ENCODE results near the gene CCDC187. TPM values are rescaled to one million over a fixed set of nuclear protein-coding genes. Genes with fewer than 3 reads are reported as not detected.

The CCDC187 gene
- total and polyA plus RNA-seq, 2 of the 13 experiments (the other 11 are each of a cell fraction or from before 2014, with no cell fraction given), result 0.03 to 0.13 TPM

- TF ChIP-seq WIZ (CRISPR knock-in tag; IDR thresholded peaks at IDR 0.05) (no peak), PAF1 (CRISPR knock-in tag; IDR thresholded peaks at IDR 0.05) (no peak)
These were observed 21.5 kb downstream of the CCDC187 start (continued) for GRCh38 chr9:136282272-136282861.

- Histone ChIP-seq H3K9ac (ENCODE audit: insufficient read depth, low read depth, low read length) (no peak overlapping the region), H3K27me3 (ENCODE audit: control insufficient read depth in 1 of 2, insufficient read depth in 2 of 2, low read length in 2 of 2) (peaks cover 15 to 78% of the 10 kb centered on the region in 2 experiments; a peak in 4 of 5 replicates), H3K79me2 (ENCODE audit: insufficient read depth, low read length) (no peaks in the 10 kb centered on the region), H3K4me3 (replicated peaks in 1 of 3; ENCODE audit: insufficient read depth in 1 of 3, low read depth in 2 of 3, low read length in 3 of 3) (no peak overlapping the region), H4K20me1 (ENCODE audit: insufficient read depth, low read length) (no peaks in the 10 kb centered on the region), H2AFZ (ENCODE audit: low read length) (no peak overlapping the region), H3K27ac (ENCODE audit: extremely low read length, insufficient read depth, low read length) (no peak overlapping the region), H3K9me3 (ENCODE audit: low read length) (no peaks in the 10 kb centered on the region), H3K4me1 (ENCODE audit: insufficient read depth, low read length) (no peaks in the 10 kb centered on the region), H3K4me2 (ENCODE audit: low read depth, low read length) (no peak overlapping the region), H3K36me3 (replicated peaks in 1 of 2; ENCODE audit: control insufficient read depth in 1 of 2, insufficient read depth in 2 of 2, low read length in 2 of 2) (no peaks in the 10 kb centered on the region)
- BruUV-seq (replicated peaks), result no TSS peak
- TF ChIP-seq TFAP4 (IDR thresholded peaks at IDR 0.05; ENCODE audit: borderline replicate concordance, low read depth) (no peak), KLF11 (CRISPR knock-in tag; IDR thresholded peaks at IDR 0.05) (no peak)
- POLR2A ChIA-PET, result no interaction called here
- intact Hi-C loops (cut with micrococcal nuclease; ENCODE audit: unreplicated experiment) (no loop called here), in situ Hi-C loops (cut with HindIII; ENCODE audit: extremely low pct_ligation_motif_present, low pct_unique_long_range_greater_than_20kb) (loop anchor here (10.0 kb wide), 1 partner anchor 107 kb away; no protein-coding TSS in a partner anchor)
- 40% methylated on average over 6 of the region's 39 CpGs for WGBS (ENCODE audit: low lambda C conversion rate)
- FAIRE-seq (no peak), DNase-seq (ENCODE audit: low spot score) (no peak), ATAC-seq (no peak)
- CTCF ChIA-PET (ENCODE audit: low intra/inter-chr PET ratio, low total read pairs), result no interaction called here
These were observed 22.2 kb downstream of the CCDC187 start for GRCh38 chr9:136281421-136282271.
